Myocyte (in vitro differentiated cells): ENCODE data around the gene OSCAR. TPM values are rescaled to one million over a fixed set of nuclear protein-coding genes. Genes with fewer than 3 reads are reported as not detected.

Experiments
- DNase-seq: peaks from one replicate; pipeline ENCODE4 v3.0.0-alpha.2; 2012; ENCODE audit warnings: low read depth
- polyA plus RNA-seq: library from polyadenylated mRNA; unstranded; fragments of >200 nt; gene quantifications from one replicate; pipeline ENCODE4 v1.2.1, GENCODE V29; 2012; ENCODE audit warnings: missing spikeins
- total RNA-seq: library from RNA; depleted of rRNA; stranded (reverse); fragments of >200 nt; gene quantifications from 2 replicates; pipeline ENCODE4 v1.2.3, GENCODE V29; 2014

Gene OSCAR, protein sequence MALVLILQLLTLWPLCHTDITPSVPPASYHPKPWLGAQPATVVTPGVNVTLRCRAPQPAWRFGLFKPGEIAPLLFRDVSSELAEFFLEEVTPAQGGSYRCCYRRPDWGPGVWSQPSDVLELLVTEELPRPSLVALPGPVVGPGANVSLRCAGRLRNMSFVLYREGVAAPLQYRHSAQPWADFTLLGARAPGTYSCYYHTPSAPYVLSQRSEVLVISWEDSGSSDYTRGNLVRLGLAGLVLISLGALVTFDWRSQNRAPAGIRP
- total RNA-seq, result 0.10 TPM in 1 of 2 replicates, not detected in the other
- 0.29 TPM for polyA plus RNA-seq

DNA sequence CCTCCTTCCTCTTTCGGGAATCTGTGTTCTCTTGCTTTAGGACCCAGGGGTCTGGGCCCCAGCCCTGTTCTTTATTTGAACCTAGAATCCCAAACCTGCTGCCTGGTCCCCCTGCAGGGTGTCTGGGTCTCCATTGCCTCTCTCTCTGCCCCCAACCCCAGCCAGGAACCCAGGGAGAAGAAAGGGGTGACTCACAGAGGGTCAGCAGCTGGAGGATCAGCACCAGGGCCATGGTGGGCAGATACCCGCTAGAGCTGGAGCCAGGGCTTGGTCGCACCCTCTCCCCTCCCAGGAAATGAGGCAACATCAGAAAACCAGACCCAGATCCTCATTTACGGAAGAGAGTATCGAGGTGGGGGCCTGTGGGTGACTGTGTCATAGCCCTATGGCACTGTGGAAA, at the start of gene OSCAR:
Gene OSCAR (minus strand): TSS at position 243 of the 400 bp plus-strand sequence. CDS start 11 bp downstream, at position 232.
- no peak for DNase-seq

DNA sequence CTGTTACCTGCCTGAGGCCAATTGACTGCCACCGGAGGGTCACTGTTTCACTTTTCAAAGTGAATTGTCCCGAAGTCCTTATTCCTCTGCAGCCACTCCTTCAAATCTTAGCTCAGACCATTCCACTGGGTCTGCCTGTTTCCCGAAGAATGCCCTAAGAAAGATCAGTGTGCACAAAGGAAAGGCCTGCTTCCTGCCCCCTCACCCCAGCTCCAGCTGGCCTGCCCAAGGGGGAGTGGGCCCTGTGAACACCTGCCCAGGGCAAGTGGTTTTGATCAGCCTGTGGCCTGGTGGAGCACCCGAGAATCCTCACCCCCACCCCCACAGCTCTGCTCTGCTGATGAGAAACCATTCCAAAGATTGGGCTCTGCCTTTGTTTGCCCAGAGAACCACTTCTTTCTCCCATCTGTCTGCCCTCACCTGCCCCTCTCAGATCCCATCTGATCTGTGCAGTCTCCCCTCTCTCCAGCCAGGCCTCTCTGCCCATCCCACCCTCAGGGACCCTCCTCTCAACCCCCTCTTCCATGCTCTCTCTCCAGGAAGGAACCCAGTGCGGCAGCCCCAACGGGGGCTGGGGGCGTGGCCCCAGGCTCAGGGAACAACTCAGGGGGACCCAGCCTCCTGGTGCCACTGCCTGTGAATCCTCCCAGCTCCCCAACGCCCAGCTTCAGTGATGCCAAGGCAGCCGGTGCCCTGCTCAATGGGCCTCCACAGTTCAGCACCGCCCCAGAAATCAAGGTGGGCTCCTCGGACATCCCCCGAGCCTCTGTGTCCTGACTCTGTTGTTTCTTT, 48.6 kb upstream of the OSCAR start:
- DNase-seq, result peak; percentile 34

DNA sequence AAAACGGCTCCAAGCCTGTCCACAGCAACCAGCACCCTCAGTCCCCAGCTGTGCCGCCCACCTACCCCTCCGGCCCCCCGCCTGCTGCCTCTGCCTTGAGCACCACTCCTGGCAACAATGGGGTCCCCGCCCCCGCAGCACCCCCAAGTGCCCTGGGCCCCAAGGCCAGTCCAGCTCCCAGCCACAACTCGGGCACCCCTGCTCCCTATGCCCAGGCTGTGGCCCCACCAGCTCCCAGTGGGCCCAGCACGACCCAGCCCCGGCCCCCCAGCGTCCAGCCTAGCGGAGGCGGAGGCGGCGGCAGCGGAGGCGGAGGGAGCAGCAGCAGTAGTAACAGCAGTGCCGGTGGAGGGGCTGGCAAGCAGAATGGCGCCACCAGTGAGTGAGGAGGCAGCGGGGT, 47.6 kb upstream of the OSCAR start:
- no peak for DNase-seq

DNA sequence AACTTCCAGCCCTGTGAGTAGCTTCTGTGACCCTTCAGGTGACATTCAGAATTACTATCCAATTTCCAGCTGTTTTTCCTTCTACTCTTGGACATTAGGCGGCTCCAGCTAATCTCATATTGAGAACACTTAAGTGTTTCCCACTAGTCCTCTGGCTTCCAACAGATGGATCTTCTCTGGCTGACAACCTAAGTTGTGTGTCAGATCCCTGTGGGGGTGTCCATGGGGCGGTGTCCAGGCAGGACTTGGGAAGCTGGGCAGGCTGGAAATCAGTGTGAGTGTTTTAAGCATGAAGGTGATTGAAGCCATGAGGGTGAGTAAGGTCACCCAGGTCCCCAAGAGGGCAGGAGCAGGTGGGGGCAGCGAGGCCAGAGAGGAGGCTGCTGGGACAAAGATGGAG, 47.1 kb upstream of the OSCAR start:
- no peak for DNase-seq

DNA sequence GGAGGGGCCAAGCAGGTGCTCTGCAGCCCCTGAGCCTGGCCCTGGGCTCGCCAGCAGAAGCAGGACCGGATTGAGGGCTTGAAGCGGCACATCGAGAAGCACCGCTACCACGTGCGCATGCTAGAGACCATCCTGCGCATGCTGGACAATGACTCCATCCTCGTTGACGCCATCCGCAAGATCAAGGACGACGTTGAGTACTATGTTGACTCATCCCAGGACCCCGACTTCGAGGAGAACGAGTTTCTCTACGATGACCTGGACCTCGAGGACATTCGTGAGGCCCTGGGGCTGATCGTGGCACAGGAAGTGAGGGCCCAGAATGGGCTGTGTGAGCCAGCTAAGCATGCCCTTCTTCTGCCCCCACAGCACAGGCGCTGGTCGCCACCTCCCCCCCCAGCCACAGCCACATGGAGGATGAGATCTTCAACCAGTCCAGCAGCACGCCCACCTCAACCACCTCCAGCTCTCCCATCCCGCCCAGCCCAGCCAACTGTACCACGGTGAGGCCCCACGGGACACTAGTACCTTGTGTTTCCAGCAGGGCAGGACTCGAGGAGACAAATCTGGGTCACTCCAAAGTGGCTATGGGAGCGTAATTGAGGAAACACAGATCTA, 45.0 kb upstream of the OSCAR start:
- DNase-seq, result no peak

DNA sequence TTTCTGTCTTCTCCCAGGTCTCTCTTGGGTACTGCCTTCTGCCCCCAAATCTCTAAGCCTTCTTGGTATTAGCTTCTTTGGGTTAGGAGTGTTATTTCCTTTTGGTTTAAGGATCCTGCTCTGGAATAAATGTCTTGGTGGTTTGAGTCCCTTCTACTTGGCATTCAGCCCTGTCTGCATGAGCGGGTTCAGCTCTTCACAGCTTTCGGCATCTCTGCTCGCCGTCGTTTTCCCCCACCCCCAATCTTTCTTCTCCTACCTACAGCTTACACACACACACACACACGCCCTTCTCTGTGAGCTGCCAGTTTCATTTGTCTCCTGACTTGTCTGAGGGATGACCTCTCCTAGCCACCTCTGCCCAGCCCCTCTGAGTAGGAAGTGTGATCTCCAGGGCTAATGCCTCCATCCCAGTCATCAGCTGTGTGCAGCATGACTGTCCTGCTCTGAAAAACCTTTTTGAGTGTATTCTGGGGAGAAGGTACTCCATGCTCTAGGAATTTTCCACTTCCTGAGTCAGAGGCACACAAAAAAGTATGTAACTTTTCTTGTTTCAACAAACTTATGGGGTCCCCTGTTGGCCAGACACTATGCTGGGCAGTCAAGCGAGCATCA, 41.7 kb upstream of the OSCAR start:
- DNase-seq, result no peak

DNA sequence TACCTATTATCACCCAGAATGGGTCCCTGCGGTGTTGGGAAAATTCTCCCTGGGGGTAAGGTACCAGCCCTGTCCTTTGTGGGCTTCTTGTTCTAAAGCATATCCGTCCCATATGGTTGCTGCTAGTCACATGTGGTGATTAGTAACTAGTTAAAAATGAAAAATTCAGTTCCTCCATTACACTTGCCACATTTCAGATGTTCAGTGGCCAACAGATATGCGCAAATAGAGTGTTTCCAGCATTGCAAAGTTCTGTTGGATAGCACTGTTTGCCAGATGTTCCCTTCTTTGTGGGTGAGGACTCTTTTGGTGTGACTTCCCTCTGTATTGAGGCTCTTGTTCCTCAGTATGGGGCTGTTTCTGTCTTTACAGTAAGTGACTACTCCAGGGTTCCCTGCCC, 40.8 kb upstream of the OSCAR start:
- DNase-seq, result no peak

DNA sequence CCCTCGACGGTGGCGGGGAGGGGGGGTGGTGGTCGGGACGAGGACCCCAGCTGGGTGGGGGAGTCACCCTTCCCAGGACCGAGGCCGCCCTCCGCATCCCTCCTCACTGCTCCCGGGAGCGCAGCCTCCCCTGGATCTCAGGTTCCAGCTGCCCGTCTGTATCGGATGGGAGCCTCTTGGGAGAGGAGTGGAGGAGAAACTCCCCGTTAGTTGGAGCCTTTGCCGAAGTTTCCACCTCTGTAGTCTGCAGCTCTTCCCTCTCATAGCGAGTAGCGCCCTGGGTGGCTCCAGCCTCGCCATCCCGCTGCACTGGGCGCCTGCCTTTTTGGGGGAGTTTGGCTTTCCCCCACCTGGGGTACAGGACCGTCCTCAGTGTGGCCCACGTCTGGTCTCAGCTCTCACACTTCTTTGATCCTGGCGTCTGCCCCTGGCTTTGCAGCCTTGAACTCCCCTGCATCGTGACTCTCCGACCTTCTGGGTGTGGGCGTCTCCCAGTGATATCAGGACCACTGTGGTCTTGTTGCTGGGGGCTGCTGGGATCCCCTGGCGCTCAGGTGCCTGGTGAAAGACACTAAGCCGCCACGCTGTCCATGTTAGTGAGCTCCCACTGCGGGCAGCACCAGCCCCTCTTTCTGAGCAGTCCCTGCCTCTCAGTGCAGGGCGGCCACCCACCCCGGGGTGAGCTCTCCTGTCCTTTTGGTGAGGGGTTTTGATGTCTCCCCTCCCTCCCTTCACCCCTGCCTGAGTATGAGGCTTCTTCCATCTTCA, 38.1 kb upstream of the OSCAR start:
- no peak for DNase-seq

DNA sequence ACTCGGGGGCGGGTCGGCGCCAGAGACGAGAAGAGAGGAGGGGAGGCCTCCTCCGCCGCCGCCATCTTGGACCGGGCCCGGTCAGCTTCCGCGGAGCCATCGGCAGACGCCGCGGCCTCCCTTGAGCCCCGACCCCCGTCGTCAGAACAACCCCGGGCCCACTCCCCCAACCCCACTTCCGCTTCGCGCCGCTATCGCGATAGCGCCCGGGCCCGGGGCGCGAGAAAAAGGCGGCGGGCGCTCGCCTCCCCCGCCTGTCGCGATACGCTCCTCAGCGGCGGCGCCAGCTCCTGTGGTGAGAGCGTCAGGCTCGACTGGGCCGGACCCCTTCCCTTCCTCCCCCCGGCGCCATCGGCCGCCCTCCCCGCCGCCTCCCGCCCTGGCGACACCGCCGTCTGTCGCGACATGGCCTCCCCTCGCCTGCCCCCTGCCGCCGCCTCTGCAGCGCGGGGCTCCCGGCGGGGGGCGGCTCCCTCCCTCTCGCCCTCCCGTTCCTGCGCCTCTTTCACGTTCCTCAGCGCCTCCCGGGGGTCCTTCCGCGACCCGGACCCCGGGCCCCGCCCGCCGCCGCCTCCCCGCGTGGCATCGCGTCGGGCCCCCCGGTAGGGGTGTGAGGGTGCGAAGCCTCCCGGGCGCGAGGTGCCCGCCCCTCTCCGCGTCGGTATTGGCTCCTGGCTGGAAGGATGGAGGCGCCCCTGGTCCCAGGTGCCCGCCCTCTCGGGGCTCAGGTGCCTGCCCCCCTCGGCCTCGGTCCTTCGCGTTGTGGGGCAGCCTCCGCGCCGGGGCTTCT, 37.3 kb upstream of the OSCAR start, which contains the start of gene CNOT3:
Gene CNOT3 (plus strand): TSS at position 64 of the 790 bp plus-strand sequence. CDS start 5,217 bp downstream, outside the sequence.
- DNase-seq, result no peak

DNA sequence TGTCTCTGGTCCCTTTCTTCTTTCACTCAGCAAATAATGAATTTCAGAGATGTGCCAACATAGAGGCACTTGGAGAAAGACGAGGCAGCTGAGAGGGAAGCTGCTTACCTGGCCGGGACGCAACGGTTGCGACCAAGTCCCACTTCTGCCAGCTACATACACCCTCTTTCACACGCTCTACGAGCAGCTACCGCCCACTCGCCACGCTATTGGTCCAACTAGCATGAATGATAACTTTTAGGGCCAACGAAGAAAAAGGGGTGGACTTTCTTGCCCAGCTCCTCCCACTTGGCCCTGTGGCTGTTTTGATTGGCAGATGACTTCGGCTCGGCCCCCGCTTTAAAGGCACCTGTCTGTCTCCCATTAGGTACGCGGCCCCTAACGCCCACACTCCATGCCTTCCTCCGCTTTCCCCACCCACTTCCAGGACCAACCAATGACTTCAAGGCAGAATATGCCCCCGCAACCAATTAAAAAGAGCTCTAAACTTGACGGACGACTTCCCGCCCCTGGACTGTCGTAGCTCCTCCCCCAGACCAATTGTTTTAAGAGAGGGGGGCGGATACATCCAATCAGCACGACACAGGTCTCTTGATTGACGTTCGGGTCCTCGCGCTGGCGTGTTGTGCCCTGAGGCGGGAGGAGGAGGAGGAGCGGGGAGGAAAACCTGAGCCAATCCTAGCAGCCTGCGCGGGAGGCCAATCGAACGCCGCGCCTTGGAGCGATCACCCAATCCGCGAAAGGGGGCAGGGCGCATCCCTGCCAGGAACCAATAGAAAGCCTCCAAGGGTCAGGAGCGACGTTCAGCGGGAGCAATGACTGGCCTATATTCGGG, 36.5 kb upstream of the OSCAR start:
- peak; percentile 100 for DNase-seq

DNA sequence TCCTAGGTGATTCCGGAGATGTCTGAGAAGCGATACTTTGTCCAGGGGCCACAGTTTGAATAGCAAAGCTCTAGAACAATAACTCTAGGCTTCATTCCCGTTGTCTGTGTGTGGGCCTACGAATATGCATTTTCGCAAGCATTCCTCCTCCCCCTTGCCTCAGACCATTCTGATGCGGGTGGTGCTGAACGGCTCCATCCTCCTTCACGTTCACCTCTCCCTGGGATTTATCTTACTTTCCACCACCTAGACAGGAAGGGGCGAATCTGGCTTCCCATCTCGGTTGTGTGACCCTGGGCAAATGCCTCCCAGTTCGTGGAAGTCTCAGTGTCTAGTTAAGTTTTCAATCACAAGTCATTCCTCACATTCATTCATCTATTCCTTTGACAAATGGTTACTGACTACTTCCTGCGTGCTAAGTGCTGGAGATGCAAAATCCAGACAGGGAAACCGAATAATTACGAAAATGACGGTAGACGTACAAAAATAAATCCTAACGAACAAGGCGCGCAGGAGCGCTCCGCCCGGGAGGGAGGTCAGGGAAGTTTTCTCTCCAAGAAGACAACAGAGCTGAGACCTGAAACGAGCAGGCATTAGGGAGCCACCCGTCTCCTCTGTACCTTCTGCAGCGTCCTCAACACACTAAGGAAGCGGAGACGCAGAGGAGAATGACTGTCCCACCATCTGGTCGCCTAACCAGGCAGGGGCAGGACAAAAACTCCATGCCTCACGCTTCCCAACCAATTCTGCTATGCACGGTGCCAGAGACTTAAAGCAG, 35.7 kb upstream of the OSCAR start:
- DNase-seq, result no peak

DNA sequence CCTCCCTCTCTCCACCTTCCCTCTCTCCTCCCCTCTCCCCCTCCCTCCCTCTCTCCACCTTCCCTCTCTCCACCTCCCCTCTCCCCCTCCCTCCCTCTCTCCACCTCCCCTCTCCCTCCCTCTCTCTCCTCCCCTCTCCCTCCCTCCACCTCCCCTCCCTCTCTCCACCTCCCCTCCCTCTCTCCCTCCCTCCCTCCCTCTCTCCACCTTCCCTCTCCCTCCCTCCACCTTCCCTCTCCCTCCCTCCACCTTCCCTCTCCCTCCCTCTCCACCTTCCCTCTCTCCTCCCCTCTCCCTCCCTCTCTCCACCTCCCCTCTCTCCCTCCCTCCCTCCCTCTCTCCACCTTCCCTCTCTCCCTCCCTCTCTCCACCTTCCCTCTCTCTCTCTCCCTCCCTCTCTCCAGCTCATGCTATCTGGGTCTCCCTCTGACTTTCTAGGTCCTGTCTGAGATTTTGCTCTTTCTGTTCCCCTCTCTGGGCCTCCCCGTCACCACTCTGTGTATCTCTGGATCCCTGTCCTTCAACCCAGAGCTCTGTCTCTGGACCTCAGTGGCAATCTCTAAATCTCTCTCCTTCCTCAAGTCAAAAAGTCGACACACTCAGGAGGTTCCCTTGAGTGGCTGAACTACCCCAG, 33.5 kb upstream of the OSCAR start:
- DNase-seq, result no peak

DNA sequence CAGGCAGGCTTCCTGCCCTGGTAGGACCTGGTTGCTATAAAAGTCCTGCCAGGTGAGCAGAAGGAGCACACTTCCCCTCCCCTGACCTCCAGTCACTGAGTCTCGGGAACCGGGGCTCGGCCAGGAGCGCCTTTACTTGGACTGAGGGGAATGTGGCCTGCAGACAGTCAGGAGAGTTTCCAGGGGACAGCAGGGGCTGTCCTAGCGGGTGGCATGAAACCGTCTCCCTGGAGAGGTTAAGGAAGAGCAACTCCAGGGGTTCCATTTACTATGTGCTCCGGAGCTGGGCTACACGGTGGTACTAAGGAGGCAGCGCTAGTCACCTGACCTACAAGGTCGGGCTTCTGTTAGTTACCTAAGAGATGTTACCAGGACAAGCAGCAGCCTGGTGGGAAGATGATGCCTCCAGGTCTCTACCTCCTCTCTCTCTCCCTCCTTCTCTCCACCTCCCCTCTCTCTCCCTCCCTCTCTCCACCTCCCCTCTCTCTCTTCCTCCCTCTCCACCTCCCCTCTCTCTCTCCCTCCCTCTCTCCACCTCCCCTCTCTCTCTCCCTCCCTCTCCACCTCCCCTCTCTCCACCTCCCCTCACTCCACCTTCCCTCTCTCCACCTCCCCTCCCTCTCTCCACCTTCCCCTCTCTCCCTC, 32.8 kb upstream of the OSCAR start:
- DNase-seq, result no peak

DNA sequence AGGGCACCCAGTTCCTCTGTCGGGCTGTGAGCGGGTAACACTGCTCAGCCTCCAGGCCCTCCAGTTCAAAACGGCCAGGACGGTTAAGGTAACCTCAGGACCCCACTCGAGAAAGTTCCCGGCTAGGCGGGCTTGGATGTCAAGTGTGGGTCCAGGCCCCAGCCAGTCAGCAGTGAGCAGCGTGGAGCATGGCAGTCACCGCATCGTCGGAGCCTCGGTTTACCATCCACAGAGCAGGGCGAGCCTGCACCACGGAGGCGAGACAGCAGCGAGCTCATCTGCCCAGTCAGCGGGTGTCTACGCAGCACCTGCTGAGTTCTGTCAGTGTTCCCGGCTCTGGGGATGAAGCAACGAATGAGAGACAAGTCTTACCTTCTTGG, 29.0 kb upstream of the OSCAR start:
- no peak for DNase-seq

DNA sequence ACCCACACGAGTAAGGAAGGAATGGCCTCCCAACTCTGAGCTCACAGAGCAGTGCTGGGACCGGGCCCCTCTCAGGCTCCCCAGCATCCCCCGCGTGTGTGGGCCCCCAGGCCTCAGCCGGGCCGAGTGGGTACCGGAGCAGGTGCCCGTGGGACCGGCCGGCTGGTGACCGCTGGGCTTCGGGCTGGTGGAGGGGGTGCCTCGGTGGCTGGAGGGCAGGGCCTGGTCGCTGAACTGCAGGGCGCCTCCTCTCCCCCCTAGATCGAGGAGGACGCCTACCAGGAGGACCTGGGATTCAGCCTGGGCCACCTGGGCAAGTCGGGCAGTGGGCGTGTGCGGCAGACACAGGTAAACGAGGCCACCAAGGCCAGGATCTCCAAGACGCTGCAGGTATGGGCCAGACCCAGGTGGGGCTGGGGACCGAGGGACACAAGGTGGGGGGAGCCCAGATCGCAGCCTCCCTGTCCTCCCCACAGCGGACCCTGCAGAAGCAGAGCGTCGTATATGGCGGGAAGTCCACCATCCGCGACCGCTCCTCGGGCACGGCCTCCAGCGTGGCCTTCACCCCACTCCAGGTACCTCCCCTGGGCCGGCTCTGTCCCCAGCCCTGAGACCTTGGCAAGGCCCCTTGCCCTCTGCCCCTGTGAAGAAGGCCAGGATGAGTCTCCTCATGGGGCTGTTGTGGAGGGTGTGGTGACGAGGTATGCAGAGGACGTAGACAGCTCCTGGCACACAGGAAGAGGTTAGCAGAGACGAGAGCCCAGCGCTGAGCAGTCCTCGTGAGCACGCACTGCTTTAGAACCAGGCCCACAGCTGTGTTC, 28.4 kb upstream of the OSCAR start:
- no peak for DNase-seq

DNA sequence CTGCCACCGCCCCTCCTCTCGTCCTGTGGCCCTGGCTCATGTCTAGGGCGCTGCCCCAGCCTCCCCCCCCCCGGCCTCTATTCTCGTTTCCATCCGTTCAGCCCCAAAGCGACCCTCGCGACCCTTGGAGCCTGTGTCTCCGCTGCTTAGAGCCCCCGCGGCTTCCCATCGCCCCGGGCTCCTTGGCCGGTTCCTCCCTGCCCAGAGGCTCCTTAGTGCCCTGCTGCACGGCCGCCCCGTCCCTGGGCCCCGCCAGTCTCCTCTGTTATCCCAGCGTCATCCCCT, 27.8 kb upstream of the OSCAR start:
- no peak for DNase-seq
